Fibroblast of skin of abdomen (primary cell): ENCODE results near the gene RAX.
A peak's percentile ranks its signal among the peaks of the same experiment; 100 is the strongest.

Experiments used
- DNase-seq: peaks from one replicate; pipeline ENCODE4 v3.0.0-alpha.2; 2013

Gene RAX

GRCh38 chr18:59239642-59240041 lies 33.6 kb downstream of the RAX start:
- no peak for DNase-seq

- DNase-seq: peak; percentile 30
These were observed 34.9 kb downstream of the RAX start for GRCh38 chr18:59238385-59238784.

- peak; percentile 61 for DNase-seq
These were observed 40.2 kb downstream of the RAX start for GRCh38 chr18:59233017-59233410.

GRCh38 chr18:59232309-59233016 lies 40.8 kb downstream of the RAX start:
- no peak for DNase-seq

GRCh38 chr18:59231877-59232276 lies 41.4 kb downstream of the RAX start:
- no peak for DNase-seq

- DNase-seq: no peak
These were observed 42.1 kb downstream of the RAX start for GRCh38 chr18:59231114-59231513.

- DNase-seq: peak; percentile 54
These were observed 43.4 kb downstream of the RAX start for GRCh38 chr18:59229701-59230443.

GRCh38 chr18:59229191-59229590 lies 44.1 kb downstream of the RAX start:
- DNase-seq: peak; percentile 11

- DNase-seq: peak; percentile 71
These were observed 44.9 kb downstream of the RAX start for GRCh38 chr18:59228351-59228750.

GRCh38 chr18:59222341-59222740 lies 50.9 kb downstream of the RAX start:
- no peak for DNase-seq

GRCh38 chr18:59220784-59221765 lies 52.2 kb downstream of the RAX start:
- DNase-seq: no peak

- peak; percentile 10 for DNase-seq
These were observed 53.0 kb downstream of the RAX start for GRCh38 chr18:59220164-59220783.

- DNase-seq: no peak
These were observed 53.5 kb downstream of the RAX start, which contains the start of gene GRP for GRCh38 chr18:59219672-59220163. TSS of gene GRP (plus strand) at chr18:59220158. CDS start at chr18:59220266, 108 bp downstream.

- no peak for DNase-seq
These were observed 55.2 kb downstream of the RAX start for GRCh38 chr18:59218018-59218417.
